H9 (cell line): Measurements from ENCODE around the gene CRCP. TPM values are rescaled to one million over a fixed set of nuclear protein-coding genes. Genes with fewer than 3 reads are reported as not detected.

ENCODE experiments used
- DNase-seq: peaks from one replicate; pipeline ENCODE4 v3.0.0-alpha.2; 2017
- H2AFZ ChIP-seq: one replicate; pipeline ENCODE4 v1.6.1; 2013; ENCODE audit warnings: mild to moderate bottlenecking, low read length, control low read depth, moderate library complexity
- H2AK5ac ChIP-seq: 2 replicates; pipeline ENCODE4 v1.6.1; 2013; ENCODE audit warnings: low read length, control low read depth, mixed read lengths; ENCODE audit not compliant: insufficient read length
- H2BK120ac ChIP-seq: one replicate; pipeline ENCODE4 v1.6.1; 2013; ENCODE audit warnings: low read depth, mild to moderate bottlenecking, low read length, control low read depth, inconsistent platforms; ENCODE audit not compliant: poor library complexity, severe bottlenecking
- H2BK12ac ChIP-seq: 2 replicates; pipeline ENCODE4 v1.6.1; 2013; ENCODE audit warnings: low read length, control low read depth, mixed read lengths, low read depth; ENCODE audit not compliant: insufficient read length
- H2BK15ac ChIP-seq: 2 replicates; pipeline ENCODE4 v1.6.1; 2013; ENCODE audit warnings: low read depth, low read length, control low read depth
- H2BK20ac ChIP-seq: one replicate; pipeline ENCODE4 v1.6.1; 2013; ENCODE audit warnings: low read depth, mild to moderate bottlenecking, low read length, control low read depth, inconsistent platforms; ENCODE audit not compliant: poor library complexity, severe bottlenecking
- H2BK5ac ChIP-seq: 2 replicates; pipeline ENCODE4 v1.6.1; 2013; ENCODE audit warnings: low read length, control low read depth, mixed read lengths; ENCODE audit not compliant: insufficient read length
- H3K14ac ChIP-seq: 2 replicates; pipeline ENCODE4 v1.6.1; 2013; ENCODE audit warnings: low read length, control low read depth; ENCODE audit not compliant: insufficient read depth
- H3K18ac ChIP-seq: 2 replicates; pipeline ENCODE4 v1.6.1; 2013; ENCODE audit warnings: low read depth, mild to moderate bottlenecking, mixed read lengths, low read length, control low read depth; ENCODE audit not compliant: insufficient read length
- H3K23ac ChIP-seq: 2 replicates; pipeline ENCODE4 v1.6.1; 2013; ENCODE audit warnings: low read length, control low read depth, mixed read lengths, low read depth; ENCODE audit not compliant: insufficient read length
- H3K23me2 ChIP-seq: 2 replicates; pipeline ENCODE4 v1.6.1; 2013; ENCODE audit warnings: low read depth, mild to moderate bottlenecking, mixed read lengths, low read length, control low read depth; ENCODE audit not compliant: insufficient read length, poor library complexity, severe bottlenecking
- H3K27ac ChIP-seq: 2 replicates; pipeline ENCODE4 v1.5.1; 2013; ENCODE audit warnings: low read length, control low read depth, mixed read lengths, low read depth; ENCODE audit not compliant: insufficient read length
- H3K27me3 ChIP-seq: 2 replicates; pipeline ENCODE4 v1.6.1; 2013; ENCODE audit warnings: low read length, control low read depth, inconsistent platforms; ENCODE audit not compliant: insufficient read depth
- H3K4ac ChIP-seq: 2 replicates; pipeline ENCODE4 v1.6.1; 2013; ENCODE audit warnings: low read depth, mild to moderate bottlenecking, control low read depth, inconsistent platforms, low read length, moderate library complexity
- H3K4me1 ChIP-seq: 2 replicates; pipeline ENCODE4 v1.6.1; 2013; ENCODE audit warnings: low read length, control low read depth, inconsistent platforms; ENCODE audit not compliant: insufficient read depth
- H3K4me2 ChIP-seq: 2 replicates; pipeline ENCODE4 v1.6.1; 2013; ENCODE audit warnings: low read length, control low read depth, mixed read lengths; ENCODE audit not compliant: insufficient read length, insufficient read depth
- H3K56ac ChIP-seq: 2 replicates; pipeline ENCODE4 v1.6.1; 2013; ENCODE audit warnings: low read depth, mild to moderate bottlenecking, mixed read lengths, low read length, control low read depth; ENCODE audit not compliant: insufficient read length
- H3K79me1 ChIP-seq: 2 replicates; pipeline ENCODE4 v1.6.1; 2013; ENCODE audit warnings: low read depth, mild to moderate bottlenecking, moderate library complexity, low read length, control low read depth, inconsistent platforms; ENCODE audit not compliant: insufficient read depth, poor library complexity, severe bottlenecking
- H3K79me2 ChIP-seq: 2 replicates; pipeline ENCODE4 v1.6.1; 2013; ENCODE audit warnings: low read length, control low read depth, inconsistent platforms; ENCODE audit not compliant: insufficient read depth
- H3K9ac ChIP-seq: 2 replicates; pipeline ENCODE4 v1.6.1; 2013; ENCODE audit warnings: low read length, control low read depth, mixed read lengths; ENCODE audit not compliant: insufficient read length; ENCODE audit errors: extremely low read depth
- H3K9me3 ChIP-seq: one replicate; pipeline ENCODE4 v1.6.1; 2013; ENCODE audit warnings: low read depth, low read length, inconsistent platforms; ENCODE audit not compliant: control insufficient read depth
- H3T11ph ChIP-seq: one replicate; pipeline ENCODE4 v1.6.1; 2013; ENCODE audit warnings: mild to moderate bottlenecking, low read length, control low read depth, inconsistent platforms
- H4K20me1 ChIP-seq: one replicate; pipeline ENCODE4 v1.6.1; 2013; ENCODE audit not compliant: control insufficient read depth, insufficient read length, insufficient read depth
- H4K5ac ChIP-seq: 2 replicates; pipeline ENCODE4 v1.6.1; 2013; ENCODE audit warnings: low read depth, mild to moderate bottlenecking, mixed read lengths, low read length, control low read depth; ENCODE audit not compliant: insufficient read length
- H4K8ac ChIP-seq: replicated peaks from 2 replicates; pipeline ENCODE4 v1.6.1; 2013; ENCODE audit warnings: low read length, control low read depth, mixed read lengths, low read depth; ENCODE audit not compliant: insufficient read length
- H4K91ac ChIP-seq: 2 replicates; pipeline ENCODE4 v1.6.1; 2013; ENCODE audit warnings: low read depth, mild to moderate bottlenecking, moderate library complexity, mixed read lengths, low read length, control low read depth; ENCODE audit not compliant: insufficient read length
- H3K27ac Mint-ChIP-seq, 3 experiments: 2 replicates in 2 of 3; 3 replicates in 1 of 3; pipeline ENCODE4 v1.8.0; 2020 to 2021; ENCODE audit warnings: mixed read lengths in 3 of 3, mild to moderate bottlenecking in 1 of 3, moderate library complexity in 1 of 3
- H3K27me3 Mint-ChIP-seq: 2 replicates; pipeline ENCODE4 v1.8.0; 2021; ENCODE audit warnings: low read depth, mild to moderate bottlenecking, moderate library complexity, mixed read lengths
- H3K36me3 Mint-ChIP-seq, 3 experiments: 2 replicates in 2 of 3; 3 replicates in 1 of 3; pipeline ENCODE4 v1.8.0; 2020 to 2021; ENCODE audit warnings: low read depth in 3 of 3, mixed read lengths in 3 of 3; ENCODE audit not compliant: insufficient read depth in 1 of 3
- H3K4me1 Mint-ChIP-seq, 2 experiments: 2 replicates each; pipeline ENCODE4 v1.8.0; 2020; ENCODE audit warnings: mixed read lengths in 2 of 2
- H3K4me3 Mint-ChIP-seq, 2 experiments: 2 replicates in 1 of 2; 3 replicates in 1 of 2; pipeline ENCODE4 v1.8.0; 2020 to 2021; ENCODE audit warnings: mild to moderate bottlenecking in 2 of 2, mixed read lengths in 2 of 2, moderate library complexity in 1 of 2
- H3K9me3 Mint-ChIP-seq, 2 experiments: 2 replicates in 1 of 2; 3 replicates in 1 of 2; pipeline ENCODE4 v1.8.0; 2020; ENCODE audit warnings: mild to moderate bottlenecking in 2 of 2, mixed read lengths in 2 of 2, moderate library complexity in 1 of 2
- CTCF ChIP-seq: fragments of 200-600 bp; sonication (generic); conservative IDR thresholded peaks from 3 replicates; pipeline ENCODE4 v1.8.0; 2021; ENCODE audit warnings: antibody characterized with exemption, mild to moderate bottlenecking
- WGBS: extraction: QIAGEN DNeasy Blood & Tissue Kit; methylation state at CpG from one replicate; pipeline ENCODE4 v1.1.7; 2013; ENCODE audit warnings: missing lambda C conversion rate, low lambda C conversion rate, mixed read lengths; ENCODE audit not compliant: insufficient read length; ENCODE audit errors: extremely low coverage; 5-methylcytosine and 5-hydroxymethylcytosine counted together
- total RNA-seq: library from RNA; stranded (reverse); gene quantifications from 2 replicates; pipeline ENCODE4 v1.2.1, GENCODE V29; 2021

The CRCP gene
- total RNA-seq, 1 experiment from 2014 or later: 39.0 TPM

- H3K27ac Mint-ChIP-seq: no peak overlapping the region
- H3K79me2 ChIP-seq: no peaks in the 10 kb centered on the region
- no peak overlapping the region for H2BK120ac ChIP-seq
- no peaks in the 10 kb centered on the region for H3K4me1 ChIP-seq
- whole genome bisulfite sequencing: no CpG with 5 or more reads among the region's 2 CpGs
- H2AK5ac ChIP-seq: no peak overlapping the region
- H3K27ac ChIP-seq: no peak overlapping the region
- H3K56ac ChIP-seq: no peak overlapping the region
- no peak overlapping the region for H3K23ac ChIP-seq
- H3K9me3 ChIP-seq: no peaks in the 10 kb centered on the region
- H3K4ac ChIP-seq: no peak overlapping the region
- no peak overlapping the region for H2BK20ac ChIP-seq
- TF ChIP-seq CTCF: no peak
- H3K79me1 ChIP-seq: no peaks in the 10 kb centered on the region
- no peak overlapping the region for H4K91ac ChIP-seq
- H3K14ac ChIP-seq: no peak overlapping the region
- no peak overlapping the region for H2AFZ ChIP-seq
- H3K18ac ChIP-seq: no peak overlapping the region
- H4K20me1 ChIP-seq: no peaks in the 10 kb centered on the region
- no peak overlapping the region for H3K4me3 Mint-ChIP-seq
- no peak overlapping the region for H2BK5ac ChIP-seq
- no peak overlapping the region for H3K9ac ChIP-seq
- no peak overlapping the region for H4K5ac ChIP-seq
- H3K4me1 Mint-ChIP-seq: peaks cover 4 to 7% of the 10 kb centered on the region in 2 experiments; a peak in 3 of 4 replicates
- peaks cover 0 to 4% (median 0%) of the 10 kb centered on the region in 3 experiments; a peak in 3 of 7 replicates for H3K36me3 Mint-ChIP-seq
- no peak overlapping the region for H2BK15ac ChIP-seq
- DNase-seq: no peak
- H4K8ac ChIP-seq: no peak overlapping the region
- no peak overlapping the region for H2BK12ac ChIP-seq
- peaks cover 3 to 4% of the 10 kb centered on the region in 2 experiments; a peak in 3 of 5 replicates for H3K9me3 Mint-ChIP-seq
- H3K23me2 ChIP-seq: no peaks in the 10 kb centered on the region
- H3T11ph ChIP-seq: no peak overlapping the region
- H3K4me2 ChIP-seq: no peak overlapping the region
- no peaks in the 10 kb centered on the region for H3K27me3 ChIP-seq
- H3K27me3 Mint-ChIP-seq: peaks cover 2% of the 10 kb centered on the region; the same call in 1 of the 2 replicates
These were observed 63.6 kb downstream of the CRCP start for GRCh38 chr7:66178258-66178657.
